HG03175 (cell line): ENCODE results near the gene DGKZ.
"Not testable (repeated sequence)": the region's sequence is repeated elsewhere in the genome, so short reads cannot be mapped to it uniquely, and the experiment has no call there.

ENCODE experiments used
- ATAC-seq: cut with Tn5 transposase; IDR thresholded peaks from one replicate; pipeline ENCODE4 v1.9.1; 2021; ENCODE audit warnings: mild to moderate bottlenecking, moderate library complexity; ENCODE audit not compliant: unreplicated experiment

Gene DGKZ

DNA sequence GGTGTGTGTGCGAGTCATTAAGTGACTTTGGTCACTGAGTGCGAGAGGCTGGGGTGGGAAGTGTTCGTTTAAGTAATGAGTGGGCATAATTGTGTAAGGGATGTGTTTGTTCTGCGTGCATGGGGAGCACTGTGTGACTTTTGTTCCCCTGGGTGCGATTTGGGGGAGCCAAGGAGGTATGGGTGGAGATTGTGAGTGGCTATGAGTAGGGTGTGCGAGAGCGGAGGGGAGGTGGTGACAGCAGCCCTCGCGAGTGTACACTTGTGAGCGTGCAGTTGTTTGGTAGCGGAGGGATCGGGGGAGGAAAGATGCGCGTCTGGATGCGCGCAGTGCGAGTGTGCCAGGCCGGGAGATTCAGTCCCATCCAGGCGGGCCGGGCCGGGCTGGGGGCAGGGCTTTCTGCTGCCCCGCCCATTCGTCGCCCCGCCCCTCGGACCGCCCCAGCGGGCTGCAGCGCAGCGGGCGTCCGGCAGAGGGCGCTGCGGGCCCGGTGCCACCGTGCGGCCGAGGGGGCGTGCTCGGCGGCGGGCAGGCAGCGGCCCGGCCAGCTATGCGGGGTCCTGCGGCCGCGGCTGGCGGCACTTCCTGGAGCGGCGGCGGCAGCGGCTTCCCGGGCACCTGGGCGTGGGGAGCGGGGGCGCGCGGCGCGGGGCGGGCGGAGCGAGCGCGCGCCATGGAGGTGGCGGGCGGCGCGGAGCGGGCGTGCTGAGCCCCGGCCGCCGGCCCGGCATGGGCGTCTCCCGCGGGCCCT, at the start of gene DGKZ:
Gene DGKZ (plus strand): TSS at position 578 of the 751 bp plus-strand sequence. CDS start 197 bp downstream, outside the sequence.
- ATAC-seq = peak; percentile 66

DNA sequence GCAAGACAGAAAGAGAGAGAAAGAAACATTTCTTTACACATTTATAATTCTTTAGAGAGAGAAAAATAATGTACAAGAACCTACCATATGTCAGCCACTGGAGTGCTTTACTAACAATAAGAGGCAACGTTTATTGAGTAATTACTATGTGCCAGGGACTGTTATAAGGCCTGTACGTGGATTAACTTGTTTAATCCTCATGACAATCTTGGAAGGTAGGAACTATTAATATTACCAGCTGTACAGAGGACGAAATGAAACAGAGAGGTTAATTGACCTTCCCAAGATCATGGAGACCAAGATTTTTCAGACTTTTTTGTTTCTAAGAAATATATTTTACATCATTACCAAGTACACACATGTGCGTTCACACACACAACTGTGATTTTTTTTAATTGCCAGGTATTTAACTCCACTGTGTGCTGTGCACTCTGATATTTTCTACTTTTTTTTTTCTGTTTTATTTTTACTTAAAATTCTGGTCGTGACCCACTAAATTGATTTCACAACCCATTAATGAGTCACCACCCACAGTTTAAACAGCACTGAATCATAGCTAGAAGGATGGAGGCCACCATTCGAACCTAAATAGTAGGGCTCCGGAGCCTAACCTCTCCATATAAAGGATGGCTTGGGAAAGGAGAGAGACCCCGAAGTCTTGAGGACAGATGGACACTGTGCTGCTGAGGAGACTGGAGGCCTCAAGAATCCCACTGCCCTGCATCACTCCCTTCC, 48.4 kb upstream of the DGKZ start:
- ATAC-seq = no peak

GRCh38 chr11:46299451-46299961, 47.8 kb upstream of the DGKZ start:
- no peak for ATAC-seq

GRCh38 chr11:46300270-46300669, 47.0 kb upstream of the DGKZ start:
- no peak for ATAC-seq

DNA sequence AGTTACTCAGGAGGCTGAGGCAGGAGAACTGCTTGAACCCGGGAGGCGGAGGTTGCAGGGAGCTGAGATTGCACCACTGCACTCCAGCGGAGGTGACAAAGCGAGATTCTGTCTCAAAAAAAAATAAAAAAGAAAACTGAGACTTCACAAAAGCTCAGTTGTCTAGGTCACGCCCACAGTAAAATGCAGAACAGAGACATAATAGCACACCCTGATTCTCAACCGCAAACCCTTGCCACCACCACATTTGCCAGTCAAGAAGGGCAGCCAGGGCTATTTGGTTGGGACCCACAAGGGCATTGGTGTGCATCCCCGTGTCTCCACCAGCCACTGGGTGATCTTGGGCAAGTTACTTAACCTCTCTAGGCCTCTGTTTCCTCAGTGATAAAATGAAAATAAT, 44.4 kb upstream of the DGKZ start:
- ATAC-seq = peak; percentile 80

DNA sequence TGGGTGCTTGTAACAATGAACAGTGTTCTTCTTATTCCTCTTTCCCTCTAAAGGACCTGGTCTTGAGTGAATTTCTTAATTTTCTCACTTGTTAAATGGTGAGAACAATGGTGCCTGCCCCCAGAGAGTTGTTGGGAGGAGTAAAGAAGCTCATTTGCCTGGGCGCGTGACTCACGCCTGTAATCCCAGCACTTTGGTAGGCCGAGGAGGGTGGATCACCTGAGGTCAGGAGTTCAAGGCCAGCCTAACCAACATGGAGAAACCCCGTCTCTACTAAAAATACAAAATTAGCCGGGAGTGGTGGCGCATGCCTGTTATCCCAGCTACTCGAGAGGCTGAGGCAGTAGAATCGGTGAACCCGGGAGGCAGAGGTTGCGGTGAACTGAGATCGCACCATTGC, 43.2 kb upstream of the DGKZ start:
- not testable (repeated sequence) for ATAC-seq

DNA sequence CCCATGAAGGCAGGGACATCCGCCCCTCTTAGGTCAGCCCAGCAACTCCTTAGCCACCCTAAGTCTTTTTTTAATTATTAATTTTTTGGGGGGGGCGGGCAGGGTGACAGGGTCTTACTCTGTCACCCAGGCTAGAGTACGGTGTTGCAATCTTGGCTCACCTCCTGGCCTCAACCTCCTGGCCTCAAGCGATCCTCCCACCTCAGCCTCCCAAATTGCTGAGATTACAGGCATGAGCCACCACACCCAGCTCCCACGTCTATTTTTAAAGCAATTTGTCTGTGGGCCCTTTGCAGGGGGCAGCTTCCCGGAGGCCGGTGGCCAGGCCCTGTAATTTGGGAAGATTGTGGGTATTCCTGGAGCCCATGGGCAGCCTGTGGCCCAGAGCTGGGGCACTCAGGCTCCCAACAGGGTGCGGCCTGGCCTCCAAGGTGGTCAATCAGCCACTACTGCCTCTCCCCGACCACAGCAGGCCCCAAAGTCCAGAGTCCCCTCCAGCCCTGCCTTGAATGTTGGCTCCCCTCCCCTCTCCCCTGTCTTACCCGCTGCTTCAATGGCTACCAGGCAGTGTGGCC, 42.6 kb upstream of the DGKZ start:
- no peak for ATAC-seq

DNA sequence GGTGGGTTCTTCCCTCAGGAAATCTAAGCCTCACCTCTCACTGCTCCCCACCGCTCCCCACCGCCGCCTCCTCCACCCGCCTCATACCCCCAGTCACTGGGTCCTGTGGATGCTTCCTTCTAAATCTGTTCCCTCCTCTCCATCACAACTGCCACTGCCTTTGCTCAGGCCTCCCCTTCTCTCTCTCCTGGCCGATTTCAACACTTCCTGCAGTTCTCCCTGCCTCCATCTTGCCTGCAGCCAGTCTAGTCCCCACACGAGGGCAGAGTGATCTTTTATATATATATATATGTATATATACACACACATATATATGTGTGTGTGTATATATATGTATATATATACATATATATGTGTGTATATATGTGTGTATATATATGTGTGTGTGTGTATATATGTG, 42.0 kb upstream of the DGKZ start:
- no peak for ATAC-seq

DNA sequence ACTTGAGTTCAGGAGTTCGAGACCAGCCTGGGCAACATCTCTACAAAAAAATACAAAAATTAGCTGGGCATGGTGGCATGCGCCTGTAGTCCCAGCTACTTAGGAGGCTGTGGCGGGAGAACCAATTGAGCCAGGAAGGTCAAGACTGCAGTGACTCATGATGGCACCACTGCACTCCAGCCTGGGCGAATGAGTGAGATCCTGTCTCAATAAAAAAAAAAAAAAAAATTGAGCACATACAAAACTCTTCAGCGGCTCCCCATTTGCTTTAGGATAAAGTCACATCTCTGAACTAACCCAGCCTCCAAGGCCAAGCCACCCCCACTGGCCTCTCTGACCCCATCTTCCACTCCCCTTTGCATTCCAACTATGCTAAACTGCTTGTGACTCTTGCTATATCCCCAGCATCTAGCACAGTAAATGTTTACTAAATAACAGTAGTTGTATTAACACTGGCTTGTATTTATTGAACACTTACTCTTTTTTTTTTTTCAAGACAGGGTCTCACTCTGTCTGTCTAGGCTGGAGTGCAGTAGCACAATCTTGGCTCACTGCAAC, 40.9 kb upstream of the DGKZ start:
- ATAC-seq = no peak

DNA sequence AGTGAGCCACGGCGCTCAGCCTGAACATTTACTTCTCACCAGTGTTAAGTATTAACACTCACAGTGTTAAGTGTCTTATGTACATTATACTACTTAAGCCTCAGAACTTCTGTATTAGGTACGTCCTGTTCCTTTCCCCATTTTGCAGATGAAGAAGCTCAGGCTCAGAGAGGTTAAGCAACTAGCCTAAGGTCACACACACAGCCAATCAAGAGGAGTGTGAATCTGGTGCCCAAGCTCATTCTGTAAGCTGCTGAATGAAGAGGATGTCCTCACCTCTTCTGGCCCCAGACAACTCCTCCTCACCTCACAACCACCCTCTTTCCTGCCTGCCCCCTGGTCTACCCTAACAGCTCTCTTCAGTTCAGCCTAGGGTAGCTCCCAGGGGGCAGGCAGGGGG, 39.9 kb upstream of the DGKZ start:
- no peak for ATAC-seq

DNA sequence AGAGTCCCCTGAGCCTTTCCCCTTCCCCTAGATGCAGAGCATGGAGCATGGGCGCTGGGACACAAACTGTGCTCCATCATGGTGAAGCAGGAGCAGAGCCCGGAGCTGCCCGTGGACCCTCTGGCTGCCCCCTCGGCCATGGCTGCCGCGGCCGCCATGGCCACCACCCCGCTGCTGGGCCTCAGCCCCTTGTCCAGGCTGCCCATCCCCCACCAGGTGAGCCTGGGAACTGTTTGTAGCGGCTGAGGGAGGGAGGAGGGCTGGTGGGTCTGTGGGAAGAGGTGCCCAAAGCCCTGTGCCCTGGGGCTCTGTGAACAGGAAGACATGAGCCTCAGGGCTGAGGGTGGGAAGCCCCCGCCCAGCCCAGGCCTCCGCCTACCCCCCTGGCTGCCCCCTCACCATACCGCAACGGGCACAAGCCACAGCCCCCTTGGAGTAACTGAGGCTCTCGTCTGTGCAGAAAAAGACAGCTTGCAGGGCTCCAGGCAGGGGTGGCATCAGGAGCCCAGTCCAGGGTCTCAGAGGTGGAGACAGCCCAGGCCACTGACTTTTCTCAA, 39.4 kb upstream of the DGKZ start:
- ATAC-seq = no peak

GRCh38 chr11:46308631-46309419, 38.4 kb upstream of the DGKZ start:
- peak; percentile 75 for ATAC-seq

DNA sequence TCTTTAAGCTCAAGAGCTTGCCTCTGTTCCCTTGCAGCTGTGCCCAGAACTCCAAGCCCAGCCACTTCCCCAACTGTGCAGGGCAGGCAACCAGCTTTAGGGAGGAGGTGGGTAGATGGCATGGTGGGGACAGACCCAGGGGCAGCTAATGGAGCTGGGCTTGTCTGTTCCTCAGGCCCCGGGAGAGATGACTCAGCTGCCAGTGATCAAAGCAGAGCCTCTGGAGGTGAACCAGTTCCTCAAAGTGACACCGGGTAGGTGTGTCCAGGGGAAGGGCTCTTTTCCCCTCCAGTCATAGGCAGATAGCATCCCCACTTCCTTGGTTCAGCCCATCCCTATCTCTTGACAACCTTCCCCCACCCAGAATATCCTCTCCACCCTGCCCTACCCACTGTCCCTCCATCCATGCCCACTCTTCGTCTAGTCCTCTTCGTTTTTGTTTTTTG, 37.4 kb upstream of the DGKZ start:
- no peak for ATAC-seq

DNA sequence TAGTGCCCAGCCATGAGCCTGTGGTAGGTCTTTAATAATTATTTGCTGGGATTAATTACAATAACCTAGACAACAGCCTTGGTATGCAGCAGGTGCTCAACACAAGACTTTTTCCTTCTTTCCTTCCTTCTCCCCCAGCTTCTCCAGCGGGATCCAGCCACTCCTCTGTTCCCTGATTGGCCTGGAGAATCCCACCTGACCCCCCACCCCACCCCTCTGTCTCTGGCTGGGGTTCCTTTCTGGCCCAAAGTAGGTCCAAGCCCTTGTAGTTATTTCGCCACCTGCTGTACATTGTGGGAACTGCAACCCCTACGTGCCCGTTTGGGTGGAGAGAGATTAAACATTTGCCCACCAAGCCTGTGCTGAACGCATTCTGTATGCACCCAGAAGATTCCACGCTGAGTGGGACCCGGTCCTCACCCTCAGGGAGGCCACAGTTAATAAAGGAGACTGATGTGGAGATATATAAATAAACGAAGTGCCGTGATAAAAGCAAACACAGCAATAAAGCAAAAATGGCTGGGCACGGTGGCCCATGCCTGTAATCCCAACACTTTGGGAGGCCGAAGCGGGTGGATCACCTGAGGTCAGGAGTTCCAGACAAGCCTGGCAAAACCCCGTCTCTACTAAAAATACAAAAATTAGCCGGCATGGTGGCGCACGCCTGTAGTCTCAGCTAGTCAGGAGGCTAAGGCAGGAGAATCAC, 32.1 kb upstream of the DGKZ start:
- no peak for ATAC-seq

DNA sequence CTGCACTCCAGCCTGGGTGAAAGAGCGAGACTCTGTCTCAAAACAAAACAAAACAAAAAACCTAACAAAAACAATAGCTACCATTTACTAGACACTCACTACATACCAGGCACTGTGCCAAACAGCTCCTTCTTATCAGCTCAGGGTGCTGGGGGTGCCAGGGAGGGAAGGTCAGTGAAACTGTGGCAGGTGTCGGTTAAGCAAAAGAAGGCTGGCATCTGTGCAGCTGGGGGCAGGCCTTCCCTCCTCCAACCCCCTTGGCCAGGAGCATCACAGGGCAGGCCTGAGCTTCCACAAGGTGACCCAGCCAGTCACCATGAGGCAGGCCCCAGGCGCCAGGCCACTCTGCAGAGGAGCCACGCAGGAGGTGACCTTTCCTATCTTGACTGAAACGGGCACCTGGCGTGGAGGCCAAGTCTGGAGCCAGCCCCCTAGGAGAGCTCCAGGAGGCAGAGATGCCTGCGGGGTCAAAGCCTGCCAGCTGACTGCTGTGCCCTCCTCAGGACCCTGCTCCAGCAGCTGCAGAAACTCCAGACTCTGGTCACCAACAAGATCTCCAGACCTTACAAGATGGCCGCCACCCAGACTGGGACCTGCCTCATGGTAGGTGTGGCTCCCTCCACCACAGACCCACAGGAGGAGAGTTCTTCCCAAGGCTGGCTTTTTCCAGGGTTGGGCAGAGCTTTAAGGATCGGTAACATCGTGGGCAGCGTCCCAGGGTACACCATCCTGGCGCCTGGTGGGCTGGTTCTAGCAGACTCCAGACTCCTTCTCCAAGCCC, 31.3 kb upstream of the DGKZ start:
- ATAC-seq = no peak

DNA sequence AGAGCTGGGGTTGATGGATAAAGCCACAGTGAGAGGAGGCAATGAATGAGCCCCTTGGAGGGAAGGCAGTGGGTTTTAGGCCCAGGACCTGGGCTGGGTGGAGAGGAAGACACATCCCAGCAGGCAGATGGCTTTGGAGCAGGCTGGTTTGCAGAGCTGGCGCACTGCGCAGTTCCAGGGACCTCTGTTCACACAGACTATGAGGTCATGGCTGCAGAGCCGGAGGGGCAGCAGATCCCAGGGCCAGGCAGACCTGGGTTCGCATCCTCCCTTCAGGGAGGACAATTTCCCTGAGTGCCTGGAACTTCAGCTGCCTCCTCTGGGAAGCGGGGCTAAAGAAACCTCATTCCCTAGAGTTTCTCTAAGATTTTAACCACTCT, 28.2 kb upstream of the DGKZ start:
- no peak for ATAC-seq

- no peak for ATAC-seq
Observed at GRCh38 chr11:46321757-46322156, 25.5 kb upstream of the DGKZ start.

DNA sequence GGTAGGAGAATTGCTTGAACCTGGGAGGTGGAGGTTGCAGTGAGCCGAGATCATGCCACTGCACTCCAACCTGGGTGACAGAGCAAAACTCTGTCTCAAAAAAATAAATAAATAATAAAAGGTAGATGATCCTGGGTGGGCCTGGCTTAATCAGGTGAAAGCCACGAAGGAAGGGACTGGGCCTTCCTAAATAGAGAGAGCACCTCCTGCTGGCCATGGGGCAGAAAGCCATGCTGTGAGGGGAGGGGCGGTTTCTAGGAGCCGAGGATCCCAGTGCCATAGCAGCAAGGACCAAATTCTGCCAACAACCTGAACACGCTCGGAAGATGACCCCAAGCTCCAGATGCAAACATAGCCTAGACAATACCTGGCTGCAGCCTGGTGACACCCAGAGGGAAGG, 24.5 kb upstream of the DGKZ start:
- ATAC-seq = no peak

DNA sequence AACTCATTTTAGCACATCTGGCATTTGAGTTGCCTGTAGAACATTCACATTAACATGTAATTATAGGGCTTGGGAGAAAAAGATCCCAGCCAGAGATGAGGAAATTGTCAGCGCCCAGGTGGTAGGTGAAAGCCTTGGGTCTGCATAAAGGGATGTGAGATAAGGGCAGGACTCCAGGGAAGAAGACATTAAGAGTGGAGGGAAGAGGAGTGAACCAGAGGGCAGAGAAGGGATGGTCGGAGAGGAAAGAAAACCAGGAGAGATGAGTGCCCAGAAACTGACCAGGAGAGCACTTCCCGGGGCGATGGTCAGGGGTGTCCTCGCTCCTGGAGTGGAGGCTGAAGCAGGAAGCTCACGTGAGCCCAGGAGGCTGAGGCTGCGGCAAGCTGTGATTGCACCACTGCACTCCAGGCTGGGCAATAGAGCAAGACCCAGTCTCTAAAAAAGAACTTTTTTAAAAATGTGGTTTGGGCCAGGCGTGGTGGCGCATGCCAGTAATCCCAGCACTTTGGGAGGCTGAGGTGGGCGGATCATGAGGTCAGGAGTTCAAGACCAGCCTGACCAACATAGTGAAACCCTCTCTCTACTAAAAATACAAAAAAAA, 20.3 kb upstream of the DGKZ start:
- no peak for ATAC-seq
